UCSD-AML1 (cell line): ENCODE results near the gene BZW2.

Experiments
- DNase-seq: peaks from one replicate; lab custom pipeline; 2025; ENCODE audit not compliant: unreplicated experiment; lab: John Stamatoyannopoulos, UW

BZW2 gene

DNA sequence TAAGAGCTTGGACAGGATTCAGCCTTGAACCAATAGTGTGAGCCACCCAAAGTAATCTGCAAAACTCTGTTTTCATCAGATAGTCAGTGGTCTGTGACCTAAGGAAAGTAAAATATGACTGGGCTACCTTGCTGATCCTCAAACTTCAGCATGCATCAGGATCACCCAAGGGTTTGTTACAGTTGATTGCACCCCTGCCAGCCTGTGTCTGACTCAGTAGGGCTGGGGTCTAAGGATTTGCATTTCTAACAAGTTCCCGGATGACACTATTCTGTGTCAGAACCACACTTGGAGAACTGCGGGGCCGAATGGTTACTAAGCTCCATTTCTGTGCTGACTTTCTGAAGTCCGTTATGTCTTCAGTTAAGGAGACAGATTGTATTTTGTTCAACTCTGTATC is 66.9 kb downstream of the BZW2 start:
- no peak for DNase-seq

DNA sequence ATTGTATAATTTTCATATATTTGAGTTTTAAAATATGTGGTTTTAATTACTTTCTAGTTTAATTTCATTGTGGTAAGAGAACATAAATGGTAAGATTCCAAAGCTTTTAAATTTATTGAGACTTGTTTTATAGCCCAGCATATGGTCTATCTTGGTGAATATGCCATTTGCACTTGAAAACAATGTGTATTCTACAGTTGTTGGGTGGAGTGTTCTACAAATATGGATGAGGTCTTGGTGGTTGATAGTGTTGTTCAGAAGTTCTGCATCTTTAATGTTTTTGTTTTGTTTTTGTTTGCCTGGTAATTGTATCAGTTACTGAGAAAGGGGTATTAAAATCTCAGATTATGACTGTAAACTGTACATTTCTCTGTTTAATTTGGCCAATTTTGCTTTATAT is 69.9 kb downstream of the BZW2 start:
- no peak for DNase-seq

DNA sequence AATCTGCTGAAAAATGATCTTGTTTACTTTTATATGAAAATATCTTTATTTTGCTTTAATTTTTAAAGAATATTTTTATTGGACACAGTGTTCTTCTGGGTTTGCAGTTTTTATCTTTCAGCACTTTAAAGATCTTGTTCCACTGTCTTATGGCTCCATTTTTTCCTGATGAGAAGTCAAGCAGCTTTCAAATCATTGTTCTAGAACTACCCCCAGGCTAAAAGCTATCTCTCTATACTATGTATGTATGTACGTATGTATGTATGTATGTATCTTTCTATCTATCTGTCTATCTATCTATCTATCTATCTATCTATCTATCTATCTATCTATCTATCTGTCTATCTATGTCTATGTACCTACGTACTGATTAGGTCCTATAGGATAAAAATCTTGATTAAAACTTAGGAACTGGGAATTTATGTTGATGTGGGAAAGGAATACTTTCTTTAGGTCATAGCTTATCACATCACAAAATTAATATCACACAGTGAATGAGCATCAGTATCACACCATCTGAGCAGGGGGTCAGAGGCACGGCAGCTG is 72.2 kb downstream of the BZW2 start:
- DNase-seq: no peak

DNA sequence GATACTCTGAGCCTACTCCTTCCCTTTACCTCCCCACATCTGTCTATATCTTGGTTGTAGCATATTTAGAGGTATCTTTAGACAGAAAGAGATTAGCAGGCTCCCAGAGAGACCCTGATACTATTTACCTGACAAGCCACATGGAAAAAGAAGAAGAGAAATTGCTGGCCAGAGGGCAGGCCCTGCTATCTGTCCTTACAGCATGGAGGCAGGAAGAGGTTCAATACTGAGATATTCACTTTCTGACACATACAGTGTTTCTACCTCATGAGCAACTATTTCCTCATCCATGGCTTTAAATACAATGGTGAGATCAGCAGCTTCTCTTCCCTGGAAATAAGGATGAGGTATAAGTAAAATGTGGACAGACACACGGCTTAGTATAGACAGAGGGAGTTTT is 73.7 kb downstream of the BZW2 start:
- no peak for DNase-seq

DNA sequence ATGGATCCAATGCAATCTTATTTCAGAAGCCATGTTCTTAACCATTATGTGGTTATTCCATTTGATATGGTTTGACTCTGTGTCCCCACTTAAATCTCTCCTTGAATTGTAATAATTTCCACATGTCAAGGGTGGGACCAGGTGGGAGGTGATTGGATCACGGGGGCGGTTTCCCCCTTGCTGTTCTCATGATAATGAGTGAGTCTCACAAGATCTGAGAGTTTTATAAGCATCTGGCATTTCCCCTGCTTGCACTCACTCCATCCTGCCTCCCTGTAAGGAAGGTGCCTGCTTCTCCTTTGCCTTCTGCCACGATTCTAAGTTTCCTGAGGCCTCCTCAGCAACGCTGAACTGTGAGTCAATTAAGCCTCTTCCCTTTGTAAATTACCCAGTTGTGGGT is 75.6 kb downstream of the BZW2 start:
- no peak for DNase-seq

DNA sequence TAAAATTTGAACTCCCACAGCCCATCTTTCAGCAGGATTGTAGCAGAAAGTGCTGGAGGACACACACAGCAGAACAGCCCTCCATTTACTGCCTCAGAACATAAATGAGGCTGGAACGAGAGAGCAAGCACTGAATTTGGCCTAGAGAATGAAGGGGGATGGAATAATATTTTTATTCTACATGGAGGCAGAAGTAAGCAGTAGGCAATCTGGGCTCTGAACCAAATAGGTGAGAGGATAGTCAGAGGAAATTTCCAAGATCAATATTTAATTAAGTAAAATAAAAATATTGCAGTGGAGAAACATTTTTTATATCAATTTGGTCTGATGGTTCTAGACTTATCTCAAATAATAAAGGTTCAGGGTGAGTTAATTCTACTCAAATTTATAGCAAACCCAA is 78.4 kb downstream of the BZW2 start:
- DNase-seq: no peak

DNA sequence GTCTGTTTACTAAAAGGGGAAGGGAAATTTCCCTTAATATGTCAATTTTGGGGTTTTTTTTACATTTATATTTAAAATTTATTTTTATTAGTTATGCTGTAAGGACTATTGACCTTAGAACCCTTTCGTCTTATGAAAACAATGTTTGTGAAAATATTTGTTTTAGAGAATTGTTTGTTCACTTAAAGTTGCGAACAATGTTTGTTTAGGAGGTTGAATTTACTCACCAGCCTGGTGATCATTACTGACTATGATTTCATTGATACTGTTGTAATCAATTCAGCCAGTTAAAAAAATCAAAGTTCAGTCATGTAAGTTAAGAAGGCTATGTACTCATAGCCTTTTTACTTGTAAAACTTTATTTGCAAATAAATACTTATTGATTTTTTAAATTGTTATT is 80.2 kb downstream of the BZW2 start:
- DNase-seq: no peak

DNA sequence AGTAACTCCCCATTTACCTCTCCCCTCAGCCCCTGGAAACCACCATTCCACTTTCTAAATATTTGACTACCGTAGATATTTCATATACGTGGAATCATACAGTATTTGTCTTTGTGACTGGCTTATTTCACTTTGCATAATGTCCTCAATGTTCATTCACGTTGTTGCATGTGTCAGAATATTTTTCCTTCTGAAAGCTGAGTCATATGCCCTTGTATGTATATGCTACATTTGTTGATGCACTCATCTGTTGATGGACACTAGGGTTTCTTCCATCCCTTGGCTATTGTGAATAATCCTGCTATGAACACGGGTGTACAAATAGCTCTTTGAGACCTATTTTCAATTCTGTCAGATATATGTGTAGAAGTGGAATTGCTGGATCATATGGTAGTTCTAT is 81.8 kb downstream of the BZW2 start:
- no peak for DNase-seq

DNA sequence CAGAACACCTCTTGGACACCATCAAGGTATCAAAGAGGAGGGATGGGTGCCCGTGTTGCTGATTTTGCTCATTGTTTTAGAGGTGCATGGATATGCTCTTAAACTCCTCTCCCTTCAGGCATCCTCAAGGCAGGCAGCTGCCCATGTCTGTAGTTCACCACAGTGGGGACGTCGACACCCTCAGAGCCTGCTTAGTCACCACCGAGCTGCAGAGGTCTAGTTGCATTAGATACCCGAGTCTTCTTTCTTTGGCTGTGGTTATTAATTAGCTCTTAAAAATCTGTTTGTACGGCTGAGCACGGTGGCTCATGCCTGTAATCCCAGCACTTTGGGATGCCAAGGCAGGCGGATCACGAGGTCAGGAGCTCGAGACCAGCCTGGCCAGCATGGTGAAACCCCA is 82.8 kb downstream of the BZW2 start:
- no peak for DNase-seq

DNA sequence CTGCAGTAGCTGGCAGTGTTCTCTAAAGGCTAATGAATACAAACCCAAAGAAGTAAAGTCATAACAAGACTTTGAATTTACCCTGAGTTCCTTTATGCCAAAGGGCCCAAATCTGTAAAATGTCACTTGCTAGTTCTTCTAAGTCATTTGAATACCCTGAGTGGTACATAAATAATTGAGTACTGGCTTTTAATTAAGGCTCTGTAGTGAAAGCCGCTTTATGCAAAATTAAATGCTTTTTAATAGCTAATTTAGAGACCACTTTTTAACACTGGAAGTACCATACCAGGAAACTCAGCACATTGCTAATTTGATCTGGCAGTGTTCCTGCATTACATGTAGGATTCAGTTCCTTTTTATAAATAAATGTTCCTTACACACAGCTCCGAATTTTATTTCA is 83.6 kb downstream of the BZW2 start:
- DNase-seq: no peak

DNA sequence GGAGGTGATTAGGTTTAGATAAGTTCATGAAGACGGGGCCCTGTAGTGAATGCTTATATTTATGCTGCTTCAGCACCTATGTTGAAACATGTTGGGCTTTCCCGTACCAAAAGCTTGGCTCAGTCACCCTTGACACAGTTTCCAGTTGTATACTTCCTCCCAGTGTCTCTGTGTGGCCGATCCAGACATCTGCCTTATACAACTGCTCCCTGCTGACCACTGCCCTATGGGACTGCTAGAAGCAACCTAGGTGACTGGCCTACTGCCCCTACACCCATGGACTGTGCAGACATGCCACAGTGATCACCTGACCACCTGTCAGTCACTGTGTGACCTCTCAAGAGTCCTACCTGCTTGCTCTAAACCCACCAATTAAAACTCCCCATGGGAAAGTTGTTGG is 85.0 kb downstream of the BZW2 start:
- DNase-seq: no peak

DNA sequence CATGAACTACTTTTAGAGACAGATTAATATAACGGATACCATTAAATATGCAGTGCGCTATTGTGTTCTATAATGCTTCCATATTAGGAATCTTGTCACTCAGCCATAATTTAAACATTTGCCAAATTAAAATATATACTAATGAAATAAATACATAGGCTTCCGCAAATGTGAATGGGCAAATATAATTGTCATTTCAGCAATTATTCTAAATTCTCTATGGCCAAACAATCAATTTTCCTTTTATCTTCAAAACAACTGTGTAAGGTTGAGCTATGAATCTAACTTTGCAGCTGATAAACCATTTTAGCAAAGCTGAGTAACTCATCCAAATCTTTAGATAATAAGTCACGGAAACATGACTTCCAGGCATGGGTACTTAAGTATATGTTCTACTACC is 86.8 kb downstream of the BZW2 start:
- no peak for DNase-seq

DNA sequence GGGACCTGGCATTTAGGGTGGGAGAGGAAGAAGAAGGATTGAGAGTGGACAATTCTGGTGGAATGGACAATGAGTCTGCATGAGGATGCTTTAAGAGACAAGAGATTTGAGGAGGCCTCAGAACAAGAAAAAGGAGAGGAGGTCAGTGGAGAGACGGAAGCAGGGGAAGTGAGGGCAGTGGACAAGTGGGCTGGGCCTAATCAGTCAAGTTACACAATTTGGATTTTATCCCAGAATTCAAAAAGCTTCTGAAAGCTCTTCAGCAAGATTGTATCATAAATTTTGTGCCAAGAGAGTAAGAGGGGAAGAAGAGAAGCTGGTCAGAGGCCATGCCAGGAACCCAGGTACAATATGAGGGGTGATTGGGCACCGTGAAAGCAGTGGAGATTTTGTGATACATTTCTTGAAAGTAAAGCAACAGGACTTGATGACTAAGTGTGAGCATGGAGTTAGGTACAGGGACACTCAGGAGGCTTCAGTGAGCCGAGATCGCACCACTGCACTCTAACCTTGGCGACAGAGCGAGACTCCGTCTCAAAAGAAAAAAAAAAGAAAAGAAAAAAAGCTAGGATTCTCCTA is 88.3 kb downstream of the BZW2 start:
- no peak for DNase-seq

DNA sequence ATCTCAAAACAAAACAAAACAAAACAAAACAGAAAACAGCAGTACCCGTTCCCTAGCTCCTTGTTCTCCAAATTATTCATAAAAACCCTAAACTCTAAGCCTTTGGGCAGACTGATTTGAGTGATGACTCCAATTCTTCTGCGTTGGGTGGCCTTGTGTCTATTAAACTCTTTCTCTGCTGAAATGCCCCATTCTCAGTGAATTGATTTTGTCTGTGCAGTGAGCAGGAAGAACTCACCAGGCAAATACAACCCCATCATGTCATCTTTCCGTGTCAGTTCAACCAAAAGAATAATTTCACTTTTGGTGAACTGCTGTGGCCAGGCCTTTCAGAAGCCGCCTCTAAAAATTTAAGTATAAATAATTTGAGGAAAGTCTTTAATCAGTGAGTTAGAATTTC is 89.0 kb downstream of the BZW2 start:
- no peak for DNase-seq

DNA sequence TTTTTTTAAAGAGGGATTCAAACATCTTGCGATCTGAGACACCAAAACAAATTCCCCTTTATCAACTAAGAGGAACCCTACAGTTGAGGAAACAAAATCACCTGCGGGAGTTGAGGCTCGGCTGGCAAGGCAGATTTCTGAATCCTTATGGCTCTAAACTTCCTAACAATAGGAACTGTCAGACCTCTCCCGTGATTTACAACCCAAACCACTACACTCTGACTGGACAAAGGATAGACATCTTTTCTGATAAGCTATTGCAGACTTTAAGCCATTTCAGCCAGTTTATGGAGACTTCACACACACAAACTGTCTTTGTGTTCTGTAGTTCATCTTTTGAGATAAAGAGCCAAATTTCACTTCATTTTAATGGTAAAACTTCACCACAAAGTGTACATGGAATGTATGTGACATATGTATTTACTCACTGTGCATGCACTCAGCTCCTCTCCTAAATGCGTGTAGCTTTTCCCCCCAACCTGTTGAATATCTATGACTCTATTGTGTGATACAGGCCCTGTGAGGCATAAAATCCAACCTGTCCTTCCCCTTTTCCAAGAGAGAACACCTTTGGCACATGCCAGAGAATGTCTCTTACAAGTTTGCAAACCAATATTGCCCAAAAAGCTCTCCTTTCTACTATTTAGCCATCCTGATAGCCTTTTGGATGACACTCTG is 92.2 kb downstream of the BZW2 start:
- no peak for DNase-seq

DNA sequence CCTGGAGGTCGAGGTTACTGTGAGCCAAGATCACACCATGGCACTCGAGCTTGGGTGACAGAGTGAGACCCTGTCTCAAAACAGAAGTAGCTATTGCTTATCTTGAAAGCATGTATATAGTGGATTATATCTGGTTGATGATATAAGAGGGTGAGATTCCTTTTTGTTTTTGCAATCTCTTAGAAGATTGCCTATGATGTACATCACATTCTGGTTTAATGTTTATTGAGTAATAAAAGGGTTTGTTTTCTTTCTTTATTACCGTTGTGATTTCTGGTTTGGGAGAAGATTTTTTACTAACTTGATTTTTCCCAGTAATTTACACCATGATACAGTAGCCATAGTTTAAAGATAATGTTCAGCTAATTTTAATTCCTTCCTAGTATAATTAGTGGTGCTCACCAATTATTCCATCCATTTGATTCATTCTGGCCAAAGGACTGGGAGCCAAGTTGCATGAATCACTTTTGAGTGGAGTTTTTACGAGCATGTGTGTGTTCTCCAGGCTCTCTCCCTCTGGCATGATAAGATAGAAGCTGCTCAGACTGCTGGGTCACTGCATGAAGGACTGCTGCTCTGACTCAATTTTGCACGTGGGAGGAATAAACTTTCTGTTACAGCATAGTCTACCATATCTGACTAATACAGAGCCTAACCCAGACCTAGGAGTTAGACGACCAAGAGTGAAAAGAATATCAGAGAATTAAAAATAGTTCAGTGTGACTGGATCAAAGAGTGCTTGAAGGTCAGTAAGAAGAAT is 94.1 kb downstream of the BZW2 start:
- no peak for DNase-seq

DNA sequence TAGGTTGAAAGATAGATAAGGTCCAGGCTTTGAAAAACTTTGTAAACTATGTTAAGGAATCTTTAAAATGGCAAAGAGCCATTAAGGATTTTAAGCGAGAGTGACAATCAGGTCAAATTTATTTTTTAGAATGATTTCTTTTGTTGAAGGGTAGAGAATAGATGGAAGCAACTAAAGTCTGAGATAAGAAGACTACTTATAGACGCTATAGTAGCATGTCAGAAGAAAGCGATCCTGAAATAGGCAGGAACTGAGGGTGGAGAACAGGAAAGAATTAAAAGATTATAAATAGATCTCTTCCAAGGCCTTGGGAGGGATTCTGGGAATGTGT is 94.6 kb downstream of the BZW2 start:
- DNase-seq: no peak

DNA sequence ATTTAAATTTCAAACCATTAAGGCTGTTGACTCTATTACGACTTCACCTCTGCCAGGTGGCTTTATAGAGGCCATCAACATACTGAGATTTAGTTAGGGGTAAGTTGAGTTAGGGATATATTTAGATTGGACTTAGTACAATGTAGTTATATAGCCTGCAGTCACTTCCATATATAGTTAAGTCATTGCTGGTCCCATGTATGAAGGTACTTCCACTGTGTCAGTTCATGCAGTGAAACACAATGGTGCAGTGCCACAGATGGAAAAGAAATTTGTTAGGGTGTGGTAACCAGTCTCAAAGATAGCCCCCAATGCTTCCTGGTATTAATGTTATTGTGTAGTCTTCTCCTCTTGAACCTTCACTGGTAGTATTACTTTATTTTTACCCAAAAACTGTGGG is 95.0 kb downstream of the BZW2 start:
- DNase-seq: no peak

DNA sequence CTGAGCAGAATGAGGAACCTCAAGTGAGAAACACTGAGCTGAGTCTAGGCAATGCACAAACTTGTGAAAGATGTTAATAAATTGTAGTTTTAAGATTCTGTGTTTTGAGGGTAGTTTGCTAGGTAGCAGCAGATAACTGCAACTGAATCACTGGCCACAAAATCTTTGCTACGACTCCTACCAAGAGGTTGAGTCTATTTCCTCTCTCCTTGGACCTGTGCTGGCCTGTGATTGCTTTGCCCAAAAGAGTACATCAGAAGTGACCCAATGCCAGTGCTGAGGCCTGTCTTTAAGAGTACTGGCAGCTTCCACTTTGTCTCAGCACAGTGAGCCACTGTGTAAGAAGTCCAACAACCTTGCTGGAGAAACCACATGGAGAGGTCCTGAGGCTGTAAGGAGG is 95.7 kb downstream of the BZW2 start:
- no peak for DNase-seq

DNA sequence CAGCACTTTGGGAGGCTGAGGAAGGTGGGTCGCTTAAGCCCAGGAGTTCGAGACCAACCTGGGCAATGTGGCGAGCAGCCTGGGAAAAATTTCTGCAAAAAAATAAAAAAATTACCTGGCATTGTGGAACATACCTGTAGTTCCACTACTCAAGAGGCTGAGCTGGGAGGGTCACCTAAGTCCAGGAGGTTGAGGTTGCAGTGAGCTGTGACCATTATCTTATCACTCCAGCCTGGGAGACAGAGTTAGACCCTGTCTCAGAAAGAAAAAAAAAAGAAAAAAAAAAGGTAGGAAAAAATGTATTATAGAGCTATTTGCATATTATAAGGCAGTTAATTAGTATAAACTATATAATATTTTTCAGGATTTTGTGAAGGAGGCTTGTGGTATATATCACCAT is 96.6 kb downstream of the BZW2 start:
- no peak for DNase-seq

DNA sequence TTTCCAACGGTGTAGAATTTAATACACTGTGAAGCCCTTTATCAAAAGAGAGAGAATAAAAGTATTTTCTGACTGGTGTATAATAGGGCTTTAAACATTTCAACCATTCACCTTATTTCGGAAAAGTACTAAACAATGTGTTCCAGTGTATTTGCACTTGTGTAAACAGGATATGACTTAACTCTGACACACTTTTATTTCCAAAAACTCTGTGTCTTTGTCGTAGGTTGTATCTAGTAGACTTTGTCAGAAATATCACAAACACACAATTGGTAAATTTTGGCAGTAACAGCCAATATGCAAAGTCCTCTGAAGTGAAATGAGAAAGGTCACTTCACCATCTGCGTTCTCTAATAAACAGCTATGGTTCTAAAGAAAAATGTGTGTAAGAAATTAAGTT is 97.3 kb downstream of the BZW2 start:
- DNase-seq: no peak

DNA sequence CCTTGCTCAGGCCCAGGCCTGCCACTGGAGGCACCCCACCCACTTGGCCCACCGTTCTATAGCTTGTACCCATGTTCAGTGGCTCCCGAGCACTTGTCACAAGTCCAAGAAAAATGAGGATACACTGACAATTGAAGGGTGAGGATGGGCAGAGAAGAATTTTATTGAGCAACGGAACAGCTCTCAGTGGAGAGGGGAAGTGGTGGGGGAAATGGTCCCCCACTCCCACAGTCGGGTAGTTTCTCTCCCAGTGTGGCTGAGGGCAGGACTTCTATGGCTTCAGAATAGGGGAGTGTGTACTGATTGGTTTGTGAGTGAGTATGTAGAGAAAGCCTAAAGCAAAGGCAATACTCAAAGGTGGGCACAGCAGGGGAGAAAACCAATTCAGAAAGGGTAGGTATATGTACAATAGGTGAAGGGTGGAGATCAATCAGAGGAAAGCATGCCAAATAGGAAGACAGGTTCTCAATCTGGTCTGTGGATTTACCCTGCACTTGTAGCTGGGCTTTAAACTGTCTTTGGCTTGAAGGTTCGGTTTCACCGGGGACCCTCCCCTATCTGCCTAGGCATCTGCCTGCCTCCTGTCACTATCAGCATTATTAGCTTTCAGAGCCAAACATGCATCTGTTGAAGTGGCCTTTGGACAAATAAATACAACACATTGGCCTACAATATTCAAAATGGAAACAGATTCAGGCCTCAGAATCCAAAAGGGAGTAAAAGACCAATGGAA is 98.7 kb downstream of the BZW2 start:
- DNase-seq: no peak
